OCI-LY1 (cell line): ENCODE results near the gene BABAM2.

ENCODE experiments used
- CTCF ChIP-seq: fragments of 200-600 bp; sonication (generic), shearing (Covaris generic); IDR thresholded peaks from 2 replicates; pipeline ENCODE4 v1.5.1; 2017; ENCODE audit warnings: mild to moderate bottlenecking, antibody characterized with exemption, low read length, moderate library complexity, mixed read lengths
- EZH2 ChIP-seq: fragments of 200-600 bp; sonication (generic), shearing (Covaris generic); IDR thresholded peaks from 2 replicates; pipeline ENCODE4 v1.8.0; 2017; ENCODE audit warnings: borderline replicate concordance, mixed run types, mild to moderate bottlenecking, antibody characterized with exemption, low read length, moderate library complexity, mixed read lengths

- TF ChIP-seq CTCF (no peak), EZH2 (no peak)
Observed at GRCh38 chr2:27920148-27920885, 29.8 kb downstream of the BABAM2 start.
